HG03378 (cell line): ENCODE measurements around the gene SUSD4.

ENCODE experiments used
- ATAC-seq: cut with Tn5 transposase; IDR thresholded peaks from one replicate; pipeline ENCODE4 v1.9.1; 2021; ENCODE audit warnings: mild to moderate bottlenecking, moderate library complexity; ENCODE audit not compliant: unreplicated experiment

SUSD4 gene

DNA sequence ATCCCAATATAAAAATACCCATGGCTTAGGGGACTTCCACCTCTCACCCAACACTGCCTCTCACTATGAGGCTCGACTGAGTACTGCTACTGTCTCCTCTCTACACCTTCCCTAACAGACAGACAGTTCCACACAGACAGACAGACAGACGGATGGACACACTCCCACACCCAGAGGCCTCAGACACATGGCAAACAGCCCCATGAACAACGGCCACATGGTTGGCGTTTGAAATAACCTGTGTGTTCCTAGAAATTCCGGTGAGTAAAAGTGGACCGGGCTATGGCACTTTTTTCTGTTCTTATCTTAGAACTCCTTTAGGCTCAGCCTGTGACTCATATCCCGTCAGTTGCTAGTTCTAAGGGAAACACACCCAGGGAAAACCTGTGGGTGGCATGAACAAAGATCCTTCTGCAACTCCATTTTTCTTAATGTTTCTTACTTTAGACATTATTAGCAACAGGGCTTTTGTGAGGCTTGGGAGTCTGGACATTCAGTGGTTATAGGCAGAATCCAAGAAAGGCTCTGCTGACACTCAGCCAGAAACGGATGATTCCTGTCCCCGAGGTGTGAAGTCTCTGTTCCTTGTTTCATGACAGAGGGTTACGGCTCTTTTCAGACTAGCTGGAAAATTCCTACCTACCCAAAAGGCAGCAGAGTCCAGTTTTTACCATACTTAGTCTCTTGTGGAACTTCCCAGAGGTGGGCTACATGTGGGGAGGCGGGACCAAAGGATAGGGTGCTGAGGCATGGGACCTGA, 130.4 kb downstream of the SUSD4 start:
- ATAC-seq = no peak

DNA sequence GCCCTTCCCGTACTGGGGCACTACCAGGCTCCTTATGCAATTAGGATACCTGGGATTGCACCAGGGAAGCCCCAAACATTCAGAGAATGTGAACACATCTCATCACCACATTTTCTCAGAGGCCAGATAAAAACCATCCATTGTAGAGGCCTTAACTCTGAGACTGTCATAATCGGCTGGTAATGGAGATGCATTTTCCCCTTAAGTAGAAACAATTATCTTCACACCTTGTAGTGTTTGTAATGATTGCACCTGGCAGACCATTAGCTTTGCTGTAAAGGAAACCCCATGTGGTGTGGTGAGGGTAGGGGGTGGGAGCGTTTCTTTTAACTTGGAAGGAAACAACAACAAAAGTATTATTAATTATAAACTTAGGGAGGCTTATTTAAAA, 131.0 kb downstream of the SUSD4 start:
- ATAC-seq = no peak

DNA sequence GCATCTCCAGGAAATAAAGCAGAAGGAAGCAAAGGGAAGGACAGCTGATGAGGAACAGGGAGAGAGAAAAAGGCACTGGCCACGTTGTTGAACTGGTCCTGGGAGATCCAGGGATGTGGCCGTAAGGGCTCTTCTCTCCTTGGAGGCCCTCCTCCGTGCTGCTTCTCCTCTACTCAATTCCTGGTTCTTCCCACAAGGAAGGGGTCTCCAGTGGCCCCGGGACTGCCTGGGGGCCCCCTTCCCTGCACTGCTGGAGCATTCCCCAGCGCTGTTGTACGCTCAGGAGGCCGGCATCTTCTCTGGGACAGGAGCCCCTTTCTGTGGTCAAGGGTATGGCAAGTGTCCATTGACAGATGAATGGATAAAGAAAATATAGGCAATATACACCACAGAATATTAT, 132.4 kb downstream of the SUSD4 start:
- no peak for ATAC-seq

DNA sequence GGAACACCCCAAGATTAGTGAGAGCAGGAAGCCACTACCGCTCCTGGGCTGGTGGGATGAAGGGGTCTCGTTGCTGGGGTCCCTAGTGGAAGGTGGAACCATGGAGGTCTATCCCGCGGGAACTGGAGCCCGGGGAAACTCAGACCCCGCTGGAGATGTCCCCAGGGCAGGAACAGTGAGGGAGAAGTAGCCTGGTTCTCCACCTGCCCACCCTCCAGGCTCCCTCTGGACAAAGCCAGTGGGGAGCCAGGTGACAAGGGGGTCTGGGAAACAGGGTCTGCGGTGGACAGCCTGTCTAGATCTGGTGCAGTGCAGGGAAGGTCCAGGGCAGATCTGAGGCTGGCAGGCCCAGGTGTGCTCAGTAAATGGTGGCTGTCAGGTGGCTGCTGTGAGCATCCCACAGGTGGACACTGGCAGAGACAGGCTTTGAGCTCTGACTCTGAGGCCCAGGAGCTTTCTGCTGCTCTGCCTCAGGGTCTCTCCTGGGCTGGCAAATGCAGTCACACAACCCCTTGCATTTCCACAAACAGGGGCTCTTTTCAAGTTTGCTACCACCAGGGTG, 132.9 kb downstream of the SUSD4 start:
- ATAC-seq = no peak

DNA sequence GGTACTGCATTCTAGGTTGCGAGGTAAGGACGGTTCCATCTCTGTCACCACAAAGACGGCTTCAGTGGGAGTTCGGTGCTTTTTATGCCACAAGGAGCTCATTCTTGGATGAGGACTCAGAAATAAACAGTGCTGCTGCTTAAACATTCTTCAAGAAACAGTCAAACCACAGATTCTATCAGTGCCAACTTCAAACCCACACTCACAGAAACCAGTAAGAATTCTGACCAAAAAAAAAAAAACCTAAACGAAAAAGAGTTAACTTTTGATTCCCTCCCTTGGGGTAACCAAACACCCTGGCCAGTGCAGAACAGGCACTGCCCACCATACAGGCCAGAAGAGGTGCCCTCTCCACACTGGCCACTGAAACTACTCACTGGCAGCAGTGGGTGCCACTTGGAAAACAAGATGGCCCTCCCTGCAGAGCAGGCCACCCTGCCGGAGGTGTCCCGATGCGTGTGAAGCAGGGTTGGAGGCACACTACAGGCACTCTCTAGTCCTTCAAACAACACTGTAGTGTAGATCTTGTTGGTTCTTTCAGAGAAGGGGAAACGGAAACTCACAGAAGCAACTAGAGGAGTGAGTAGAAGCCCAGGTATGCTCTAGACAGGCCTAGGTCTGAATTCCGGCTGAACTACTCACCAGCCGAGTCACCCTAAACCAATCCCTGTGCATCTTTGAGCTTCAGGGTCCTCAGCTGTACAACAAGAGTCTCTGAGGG, 133.7 kb downstream of the SUSD4 start:
- no peak for ATAC-seq

DNA sequence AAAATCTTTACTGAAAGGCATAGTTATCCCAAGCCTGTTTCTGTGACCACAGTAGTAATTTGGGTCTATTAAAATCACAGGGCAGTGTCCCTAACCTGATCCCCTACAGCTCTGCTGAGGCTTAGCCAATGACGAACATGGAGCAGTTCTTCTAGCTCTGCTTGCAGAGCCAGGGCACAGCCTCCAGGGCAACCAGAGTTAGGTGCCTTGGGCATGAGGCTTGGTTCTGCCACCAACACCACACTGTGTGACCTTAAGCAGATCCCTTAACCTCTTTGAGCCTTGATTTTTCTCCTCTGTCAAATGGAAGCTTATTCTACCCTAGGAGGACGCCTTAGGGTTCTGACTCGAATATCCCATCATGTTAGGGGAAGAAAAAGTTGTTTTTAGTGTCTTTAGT, 134.2 kb downstream of the SUSD4 start:
- no peak for ATAC-seq

DNA sequence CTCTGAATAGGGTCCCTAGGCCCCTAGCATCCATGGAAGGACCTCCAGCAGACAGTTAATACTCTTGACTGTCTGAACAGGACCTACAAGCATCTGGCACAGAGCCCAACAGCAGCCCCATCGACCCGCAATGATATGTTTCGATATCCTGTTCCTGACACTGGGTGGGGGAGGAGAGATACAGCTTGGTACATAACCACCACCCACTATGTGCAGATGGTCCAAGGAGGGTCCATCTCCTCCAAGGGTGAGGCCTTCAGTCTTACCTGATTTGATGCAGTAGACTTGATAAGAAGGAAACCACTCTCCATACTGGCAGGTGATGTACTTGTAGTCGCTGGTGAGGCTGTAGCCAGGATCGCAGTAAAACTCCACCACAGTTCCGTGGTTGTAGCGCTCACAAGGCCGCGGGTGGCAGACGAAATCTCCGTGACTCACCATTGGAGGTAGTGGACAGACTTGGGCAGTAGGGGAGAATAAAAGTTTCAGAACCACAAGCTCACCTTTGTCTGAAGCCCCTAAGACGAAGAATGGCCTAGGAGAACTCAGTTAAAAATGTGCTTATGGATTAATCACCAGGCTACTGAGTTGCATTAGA, 134.9 kb downstream of the SUSD4 start:
- ATAC-seq = no peak

DNA sequence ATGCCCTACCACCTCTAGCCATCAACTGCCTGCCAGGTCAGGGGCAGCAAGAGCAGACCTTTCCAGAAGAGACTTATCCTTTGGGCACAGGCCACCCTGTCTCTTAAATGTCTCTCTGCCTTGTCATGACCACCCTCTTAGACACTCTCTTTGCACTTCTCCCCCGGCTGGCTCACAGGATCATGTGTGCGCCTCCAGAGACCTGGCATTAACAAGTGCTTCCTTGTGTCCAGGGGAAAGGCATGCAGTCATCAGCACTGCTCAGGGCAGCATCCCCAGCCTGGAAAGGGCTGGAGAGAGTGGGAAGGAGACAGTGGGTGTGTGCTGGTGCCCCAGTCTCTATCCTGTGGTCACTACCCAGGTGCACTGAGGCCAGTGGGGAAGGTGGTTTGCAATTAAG, 135.8 kb downstream of the SUSD4 start:
- no peak for ATAC-seq

DNA sequence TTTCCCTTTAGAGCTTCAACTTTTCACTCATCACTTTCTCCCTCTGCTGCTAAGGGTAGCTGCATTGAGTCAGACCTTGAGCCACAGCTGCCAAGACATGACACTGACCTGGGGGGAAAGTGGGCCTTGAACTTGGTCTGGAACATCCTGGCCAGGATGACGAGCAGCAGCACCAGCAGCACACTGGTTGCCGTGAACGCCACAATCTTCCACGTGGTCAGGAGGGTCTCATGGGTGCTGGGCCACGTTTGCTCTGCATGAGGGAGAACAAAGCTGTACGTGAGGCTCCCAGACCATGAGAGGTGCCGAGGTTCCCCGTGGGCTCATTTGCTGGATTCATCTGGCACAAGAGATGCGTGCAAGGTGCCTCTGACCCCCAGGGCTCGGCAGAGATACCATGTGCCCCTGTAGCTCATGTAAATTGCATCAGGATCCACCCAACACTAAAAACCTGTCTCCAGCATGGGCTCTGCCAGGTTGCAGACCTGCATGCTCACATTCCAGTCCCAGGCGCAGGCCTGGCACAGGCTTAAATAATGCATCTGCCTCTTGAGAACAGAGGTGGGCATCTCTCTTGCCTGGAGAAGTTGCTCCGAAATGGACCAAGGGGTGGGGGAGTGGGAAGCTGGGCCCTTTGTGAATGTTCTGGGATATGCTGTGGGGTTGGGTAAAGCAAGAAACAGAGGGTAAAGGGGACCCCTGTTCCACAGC, 136.3 kb downstream of the SUSD4 start:
- ATAC-seq = no peak

DNA sequence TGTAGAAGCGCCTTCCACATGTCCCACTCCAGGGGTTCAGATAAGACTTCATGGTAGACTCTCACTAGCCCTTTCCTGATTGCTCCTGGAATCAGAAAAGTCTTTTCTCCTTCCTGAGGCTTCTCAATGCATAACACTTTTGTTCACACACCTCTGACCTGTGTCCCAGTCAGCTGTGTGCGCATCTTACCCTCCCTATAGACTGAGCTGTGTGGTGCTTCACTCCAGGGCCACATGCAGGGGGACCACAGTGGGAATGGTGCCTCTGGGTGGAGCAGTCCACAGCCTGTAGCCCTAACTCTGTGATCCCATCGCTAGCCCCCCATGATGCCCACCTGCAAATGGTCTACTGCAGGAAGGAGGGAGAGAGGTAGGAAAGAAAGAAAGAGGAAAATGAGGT, 136.9 kb downstream of the SUSD4 start:
- no peak for ATAC-seq

DNA sequence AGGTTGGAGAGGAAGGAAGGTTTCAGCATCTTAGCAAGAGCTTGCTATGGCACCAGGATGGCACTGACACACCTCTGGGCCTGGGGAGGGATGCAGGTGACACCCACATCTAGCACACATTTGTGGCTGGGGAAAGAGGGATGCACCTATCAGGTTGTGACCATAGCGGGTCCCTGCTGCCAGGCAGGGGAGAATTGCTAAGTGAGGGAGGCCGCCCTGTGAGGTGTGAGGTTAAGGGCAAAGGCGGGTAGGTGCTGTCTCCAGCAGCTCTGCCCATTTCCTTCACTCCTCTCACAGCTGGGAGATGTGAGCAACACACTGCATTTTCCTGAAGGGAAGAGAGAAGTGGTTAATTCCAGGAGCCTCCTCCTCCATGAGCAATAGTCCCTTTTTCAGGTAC, 137.7 kb downstream of the SUSD4 start:
- ATAC-seq = no peak

DNA sequence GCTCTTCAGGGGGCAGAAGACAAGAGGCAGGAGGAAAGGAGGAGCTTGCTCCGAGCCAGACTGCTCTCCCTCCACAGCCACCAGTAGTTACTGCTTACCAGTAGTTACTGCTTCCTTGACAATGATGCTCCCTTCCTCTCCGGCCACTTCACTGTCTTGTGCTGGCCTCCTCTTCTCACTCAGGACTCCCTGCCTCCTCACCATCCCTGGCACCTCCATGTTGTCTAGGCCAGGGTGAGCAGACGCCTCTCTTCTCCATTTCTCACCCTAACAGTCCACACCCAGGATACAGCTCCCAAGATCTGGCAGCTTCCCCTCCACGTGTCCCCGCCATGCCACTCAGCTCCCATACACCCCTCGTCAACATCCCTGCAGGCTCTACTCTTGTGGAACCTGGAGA, 138.5 kb downstream of the SUSD4 start:
- no peak for ATAC-seq

DNA sequence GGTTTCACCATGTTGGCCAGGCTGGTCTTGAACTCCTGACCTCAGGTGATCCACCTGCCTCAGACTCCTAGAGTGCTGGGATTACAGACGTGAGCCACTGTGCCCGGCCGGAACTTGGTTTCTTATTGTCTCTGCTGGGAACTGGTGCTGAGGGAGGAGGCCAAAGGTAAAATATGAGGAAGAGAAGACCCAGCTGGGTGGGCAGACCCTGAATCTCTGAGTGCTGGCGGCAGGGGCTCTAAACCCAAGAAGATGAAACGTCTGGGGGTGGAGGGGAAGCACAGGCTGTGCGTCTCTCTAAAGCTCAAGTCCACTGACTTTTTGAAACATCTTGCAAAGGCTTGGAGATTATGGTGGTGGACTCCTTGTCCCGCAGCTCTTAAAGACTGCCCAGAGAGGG, 138.9 kb downstream of the SUSD4 start:
- ATAC-seq = no peak

DNA sequence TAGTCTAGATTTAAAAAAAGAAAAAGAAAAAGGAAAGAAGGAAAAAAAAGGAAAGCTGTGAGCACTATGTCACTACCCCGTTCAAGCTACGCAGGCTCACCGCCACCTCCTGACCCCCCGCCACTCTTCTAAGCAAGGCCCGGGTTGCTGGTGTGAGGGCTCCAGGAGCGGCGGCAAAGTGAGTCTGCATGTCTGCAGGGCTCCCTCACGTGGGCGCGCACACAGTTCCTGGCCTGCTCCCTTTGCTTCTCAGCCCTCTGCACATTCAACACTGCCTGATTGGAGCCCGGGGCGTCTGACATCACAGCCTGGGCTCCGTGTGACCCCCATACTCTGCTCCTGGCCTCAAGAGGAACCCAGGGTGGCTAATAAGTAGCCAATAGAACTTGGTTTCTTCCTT, 139.5 kb downstream of the SUSD4 start:
- no peak for ATAC-seq

DNA sequence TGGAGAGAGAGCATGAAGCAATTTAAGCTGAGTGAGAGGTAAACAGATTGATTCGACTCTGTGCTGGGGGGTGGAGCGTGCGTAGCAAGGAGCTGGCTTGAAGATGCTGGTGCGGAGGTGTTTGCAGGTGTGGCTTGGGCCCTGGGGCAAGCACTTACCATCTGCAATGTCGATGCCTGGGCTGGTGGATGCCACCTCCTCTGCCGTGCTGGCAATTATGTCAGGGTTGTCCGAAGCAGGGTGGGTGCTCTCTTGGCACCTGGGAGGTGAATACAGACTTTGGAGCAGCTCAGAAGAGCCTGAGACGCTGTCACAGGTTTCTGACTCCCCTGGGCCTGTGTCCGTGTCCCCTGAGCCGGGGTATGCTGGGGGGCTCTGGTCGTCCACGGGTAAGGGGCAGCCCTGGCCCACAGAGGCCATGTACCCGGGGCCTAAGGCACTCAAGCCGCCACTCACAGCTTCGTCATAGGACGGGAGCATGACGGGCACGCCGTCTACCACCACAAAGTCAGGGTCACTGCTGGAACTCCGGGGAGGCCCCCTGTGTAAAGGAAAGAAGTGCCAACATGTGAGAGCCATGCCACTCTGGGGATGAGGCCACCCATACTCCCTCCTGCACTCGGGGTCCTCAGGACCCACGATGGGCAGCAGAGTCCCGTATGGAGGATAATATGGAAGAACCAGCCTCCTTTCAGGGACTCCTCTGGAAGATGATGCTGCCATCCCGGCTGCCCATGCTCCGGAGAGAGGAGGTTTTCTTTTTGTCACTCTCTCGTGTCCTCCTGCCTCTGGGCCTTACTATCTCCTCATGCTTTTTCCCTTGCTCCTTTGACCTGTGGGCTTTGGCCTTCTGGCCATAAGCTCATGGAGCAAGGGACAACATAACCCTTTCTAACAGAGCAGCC, 140.6 kb downstream of the SUSD4 start:
- no peak for ATAC-seq

DNA sequence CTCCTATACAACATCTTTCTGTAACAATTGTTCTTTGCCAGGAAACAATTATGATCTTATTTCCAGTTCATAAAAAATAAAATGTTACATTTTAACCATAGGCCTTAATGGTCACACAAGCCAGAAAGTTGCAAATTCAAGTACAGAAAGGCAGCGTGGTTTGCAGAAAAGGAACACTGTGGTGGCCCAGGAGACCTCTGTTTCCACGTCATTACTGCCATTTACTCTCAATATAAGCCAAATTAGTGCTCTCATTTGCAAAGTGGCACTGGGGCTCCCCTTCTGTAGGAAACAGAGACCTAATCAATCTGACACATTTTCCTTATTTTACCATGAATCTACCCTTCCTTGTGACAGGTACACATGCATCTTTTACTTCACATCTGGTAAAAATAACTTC, 141.6 kb downstream of the SUSD4 start:
- no peak for ATAC-seq

DNA sequence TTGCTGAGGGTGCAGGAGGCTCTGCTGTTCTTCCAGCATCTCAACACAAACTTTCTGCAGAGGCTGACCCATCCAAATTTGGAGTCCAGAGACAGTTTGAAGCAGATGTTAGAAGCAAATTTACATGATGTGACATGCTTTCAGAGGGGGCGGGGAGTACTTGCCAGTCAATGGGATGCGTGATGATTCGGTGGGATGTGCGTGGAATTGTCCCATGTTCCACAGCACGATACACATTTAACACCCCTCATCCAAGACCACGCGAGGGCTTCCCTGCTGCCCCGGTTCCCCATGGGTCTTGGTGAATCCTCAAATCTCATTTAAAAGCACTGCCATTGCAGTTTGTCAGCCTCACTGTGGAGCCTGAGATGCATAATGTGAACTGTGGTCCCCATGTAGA, 142.3 kb downstream of the SUSD4 start:
- no peak for ATAC-seq

DNA sequence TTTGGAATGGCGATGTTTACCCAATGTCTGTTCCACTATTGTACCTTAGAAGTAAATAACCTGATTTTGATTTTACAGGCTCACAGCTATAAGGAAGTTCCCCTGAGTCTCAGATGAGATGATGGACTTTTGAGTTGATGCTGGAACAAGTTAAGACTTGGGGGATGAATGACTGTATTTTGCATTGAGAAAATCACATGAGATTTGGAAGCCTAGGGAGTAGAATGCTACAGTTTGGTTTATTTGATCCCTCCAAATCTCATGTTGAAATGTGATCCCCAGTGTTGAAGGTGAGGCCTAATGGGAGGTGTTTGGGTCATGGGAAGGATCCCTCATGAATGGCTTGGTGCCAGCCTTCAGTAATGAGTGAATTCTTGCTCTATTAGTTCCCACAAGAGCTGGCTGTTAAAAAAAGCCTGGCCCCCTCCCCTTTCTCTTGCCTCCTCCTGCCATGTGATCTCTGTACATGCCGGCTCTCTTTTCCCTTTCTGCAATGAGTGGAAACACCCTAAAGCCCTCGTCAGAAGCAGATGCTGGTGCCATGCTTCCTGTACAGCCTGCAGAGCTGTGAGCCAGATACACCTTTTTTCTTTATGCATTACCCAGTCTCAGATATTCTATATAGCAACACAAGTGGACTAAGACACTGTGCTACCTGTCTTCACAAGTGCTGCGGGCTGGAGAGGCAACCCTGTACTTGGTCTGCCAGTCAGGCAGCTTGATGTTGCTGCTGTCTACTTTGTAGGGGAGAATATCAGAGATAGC, 143.9 kb downstream of the SUSD4 start:
- no peak for ATAC-seq

DNA sequence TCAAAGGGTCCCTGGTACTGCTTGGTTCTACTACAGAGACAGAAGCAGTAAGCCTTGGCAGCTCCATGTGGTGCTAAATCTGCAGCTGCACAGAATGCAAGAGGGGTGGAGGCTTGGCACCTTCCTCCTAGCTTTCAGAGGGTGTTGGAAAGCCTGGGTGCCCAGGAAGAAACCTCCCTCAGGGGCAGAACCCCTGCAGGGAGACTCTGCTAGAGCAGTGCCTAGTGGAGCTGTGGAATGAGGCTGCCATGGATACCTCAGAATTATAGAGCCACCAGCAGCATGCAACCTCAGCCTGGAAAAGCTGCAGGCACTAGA, 144.7 kb downstream of the SUSD4 start:
- ATAC-seq = no peak

DNA sequence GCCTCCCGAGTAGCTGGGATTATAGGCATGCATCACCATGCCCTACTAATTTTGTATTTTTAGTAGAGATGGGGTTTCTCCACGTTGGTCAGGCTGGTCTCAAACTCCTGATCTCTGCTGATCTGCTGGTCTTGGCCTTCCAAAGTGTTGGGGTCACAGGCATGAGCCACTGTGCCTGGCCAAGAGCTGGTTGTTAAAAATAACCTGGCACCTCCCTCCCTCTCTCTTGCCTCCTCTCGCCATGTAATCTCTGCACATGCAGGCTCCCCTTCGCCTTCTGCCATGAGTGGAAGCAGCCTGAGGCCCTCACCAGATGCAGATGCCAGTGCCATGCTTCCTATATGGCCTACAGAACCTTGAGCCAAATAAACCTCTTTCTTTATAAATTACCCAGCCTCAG, 146.2 kb downstream of the SUSD4 start:
- no peak for ATAC-seq
